ENCODE data around the gene RHOC. TPM values are rescaled to one million over a fixed set of nuclear protein-coding genes. Genes with fewer than 3 reads are reported as not detected.
A peak's percentile ranks its signal among the peaks of the same experiment; 100 is the strongest.

Gene RHOC
- total RNA-seq, 1 donor from 2014 or later, result 300 TPM

DNA sequence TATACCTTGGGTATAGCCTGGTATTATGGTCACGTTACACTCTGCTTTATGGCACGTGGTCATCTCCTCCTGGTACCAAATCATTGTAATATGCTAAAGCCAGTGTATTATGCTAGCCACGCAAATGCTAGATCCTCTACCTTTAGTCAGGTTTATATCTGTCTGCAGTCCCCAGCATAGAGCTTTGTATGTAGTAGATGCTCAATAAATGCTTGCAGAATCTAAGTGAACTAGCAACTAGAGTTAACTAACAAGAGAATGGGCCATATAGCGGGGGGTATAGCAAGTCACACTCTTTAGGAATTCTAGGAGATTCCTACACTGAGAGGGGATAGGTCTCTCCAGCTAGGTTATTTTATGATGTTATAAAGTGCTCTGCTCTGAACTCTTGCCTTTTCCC, 29.4 kb downstream of the RHOC start:
- Mint-ChIP-seq H3K4me1 (ENCODE audit: unreplicated experiment) (peaks cover 22% of the 10 kb centered on the region), H3K27ac (ENCODE audit: unreplicated experiment) (no peak overlapping the region), H3K27me3 (ENCODE audit: unreplicated experiment) (peaks cover 6% of the 10 kb centered on the region), H3K36me3 (ENCODE audit: low read depth, unreplicated experiment) (no peaks in the 10 kb centered on the region), H3K9me3 (ENCODE audit: unreplicated experiment) (no peaks in the 10 kb centered on the region), H3K4me3 (ENCODE audit: unreplicated experiment) (no peak overlapping the region)
- TF ChIP-seq, protein P1, sequence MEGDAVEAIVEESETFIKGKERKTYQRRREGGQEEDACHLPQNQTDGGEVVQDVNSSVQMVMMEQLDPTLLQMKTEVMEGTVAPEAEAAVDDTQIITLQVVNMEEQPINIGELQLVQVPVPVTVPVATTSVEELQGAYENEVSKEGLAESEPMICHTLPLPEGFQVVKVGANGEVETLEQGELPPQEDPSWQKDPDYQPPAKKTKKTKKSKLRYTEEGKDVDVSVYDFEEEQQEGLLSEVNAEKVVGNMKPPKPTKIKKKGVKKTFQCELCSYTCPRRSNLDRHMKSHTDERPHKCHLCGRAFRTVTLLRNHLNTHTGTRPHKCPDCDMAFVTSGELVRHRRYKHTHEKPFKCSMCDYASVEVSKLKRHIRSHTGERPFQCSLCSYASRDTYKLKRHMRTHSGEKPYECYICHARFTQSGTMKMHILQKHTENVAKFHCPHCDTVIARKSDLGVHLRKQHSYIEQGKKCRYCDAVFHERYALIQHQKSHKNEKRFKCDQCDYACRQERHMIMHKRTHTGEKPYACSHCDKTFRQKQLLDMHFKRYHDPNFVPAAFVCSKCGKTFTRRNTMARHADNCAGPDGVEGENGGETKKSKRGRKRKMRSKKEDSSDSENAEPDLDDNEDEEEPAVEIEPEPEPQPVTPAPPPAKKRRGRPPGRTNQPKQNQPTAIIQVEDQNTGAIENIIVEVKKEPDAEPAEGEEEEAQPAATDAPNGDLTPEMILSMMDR (IDR thresholded peaks at IDR 0.05; ENCODE audit: unreplicated experiment), result no peak
- no peak for DNase-seq (ENCODE audit: low spot score)

DNA sequence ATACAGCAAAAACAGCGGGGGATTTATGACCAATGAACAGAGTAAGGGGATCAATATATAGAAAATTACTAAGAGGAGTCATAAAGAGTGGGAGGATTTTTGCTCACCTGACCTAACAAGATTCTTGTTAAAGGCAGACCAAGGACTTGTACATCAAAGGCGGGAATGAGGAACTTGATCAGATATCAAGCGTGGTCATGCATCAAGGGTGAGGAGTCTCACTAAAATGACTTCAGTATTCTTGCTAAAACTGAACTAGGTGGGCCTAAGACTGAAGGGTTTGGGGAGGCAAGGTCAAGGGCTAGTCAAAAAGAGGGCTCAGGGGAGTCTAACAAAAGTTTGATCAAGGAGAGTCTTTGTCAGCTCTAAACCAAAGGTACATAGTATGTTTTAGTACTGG, 30.4 kb downstream of the RHOC start:
- H3K4me1 Mint-ChIP-seq (ENCODE audit: unreplicated experiment), result peaks cover 22% of the 10 kb centered on the region
- no peak overlapping the region for H3K27ac Mint-ChIP-seq (ENCODE audit: unreplicated experiment)
- H3K4me3 Mint-ChIP-seq (ENCODE audit: unreplicated experiment), result no peak overlapping the region

DNA sequence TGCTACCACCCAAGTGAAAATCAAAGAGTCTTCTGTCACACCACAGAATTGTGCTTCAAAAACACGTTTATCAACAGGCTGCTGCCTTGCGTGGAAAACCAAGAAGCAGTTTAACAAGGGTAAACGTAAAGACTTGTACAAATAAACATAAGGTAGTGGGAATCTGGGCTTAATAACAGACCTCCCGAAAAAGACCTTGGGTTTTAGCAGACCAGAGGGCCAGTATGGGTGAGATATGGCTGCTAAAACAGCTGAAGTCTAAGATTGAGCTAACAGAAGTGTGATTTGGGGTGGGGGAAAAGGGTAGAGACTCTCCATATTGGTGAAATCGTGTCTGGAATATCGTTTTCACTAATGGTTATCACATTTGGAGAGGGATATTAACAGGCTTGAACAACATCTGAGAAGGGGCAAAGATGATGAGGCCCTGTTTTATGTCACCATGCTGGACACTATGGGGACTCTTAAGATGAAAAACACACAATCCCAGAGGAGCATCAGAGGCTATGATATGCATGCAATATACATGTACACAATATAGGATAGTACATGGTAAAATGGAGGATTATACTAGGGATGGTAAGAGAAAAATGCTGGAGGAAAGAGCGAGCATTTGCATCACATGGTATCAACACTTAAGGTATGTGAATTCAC, 31.1 kb downstream of the RHOC start:
- no peak overlapping the region for H3K27ac Mint-ChIP-seq (ENCODE audit: unreplicated experiment)
- TF ChIP-seq, protein P1 (IDR thresholded peaks at IDR 0.05; ENCODE audit: unreplicated experiment), result no peak
- H3K4me3 Mint-ChIP-seq (ENCODE audit: unreplicated experiment), result peak overlapping the region; percentile 88
- peaks cover 3% of the 10 kb centered on the region for H3K36me3 Mint-ChIP-seq (ENCODE audit: low read depth, unreplicated experiment)
- H3K9me3 Mint-ChIP-seq (ENCODE audit: unreplicated experiment), result no peaks in the 10 kb centered on the region
- peaks cover 6% of the 10 kb centered on the region for H3K27me3 Mint-ChIP-seq (ENCODE audit: unreplicated experiment)
- peaks cover 22% of the 10 kb centered on the region for H3K4me1 Mint-ChIP-seq (ENCODE audit: unreplicated experiment)
- DNase-seq (ENCODE audit: low spot score), result no peak

More for the DNA sequence above, 30.4 kb downstream of the RHOC start:
- no peaks in the 10 kb centered on the region for H3K9me3 Mint-ChIP-seq (ENCODE audit: unreplicated experiment)
- DNase-seq (ENCODE audit: low spot score), result no peak
- TF ChIP-seq, protein P1 (IDR thresholded peaks at IDR 0.05; ENCODE audit: unreplicated experiment), result no peak
- peaks cover 6% of the 10 kb centered on the region for H3K27me3 Mint-ChIP-seq (ENCODE audit: unreplicated experiment)
- no peaks in the 10 kb centered on the region for H3K36me3 Mint-ChIP-seq (ENCODE audit: low read depth, unreplicated experiment)

DNA sequence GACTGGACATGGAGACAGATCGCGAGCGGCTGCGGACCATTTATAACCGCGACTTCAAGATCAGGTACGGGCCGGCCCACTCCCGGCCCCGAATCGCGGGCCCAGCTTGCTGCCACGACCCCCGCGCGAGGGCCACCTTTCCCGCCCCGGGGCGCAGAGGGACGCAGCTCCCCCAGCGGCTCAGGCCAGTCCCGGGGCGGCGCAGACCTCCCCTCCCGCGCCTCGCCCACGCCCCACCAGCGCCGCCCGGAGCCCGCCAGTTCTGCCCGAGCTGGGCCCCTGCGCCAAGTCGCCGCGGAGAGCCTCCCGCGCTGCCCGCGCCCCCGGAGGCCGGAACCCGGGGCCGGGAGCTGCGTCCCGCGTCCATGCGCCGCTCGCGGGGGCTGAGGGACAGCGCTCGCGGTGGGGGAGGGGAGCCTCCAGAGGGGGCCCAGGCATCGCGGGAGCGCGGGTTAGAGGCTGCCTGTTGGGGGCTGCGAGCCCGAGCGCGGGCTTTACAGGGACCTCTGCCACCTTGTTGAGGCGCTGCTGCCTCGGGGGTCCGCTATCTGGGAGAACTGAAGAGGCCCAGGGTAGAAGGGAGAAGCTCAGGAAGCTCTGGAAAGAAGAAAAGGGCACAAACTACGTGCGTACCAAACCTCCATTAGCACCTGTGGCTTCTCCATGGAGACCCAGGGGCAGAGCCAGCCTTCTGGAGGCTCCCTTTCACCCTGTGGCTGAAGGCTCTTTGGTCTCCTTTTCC, 31.8 kb downstream of the RHOC start:
- TF ChIP-seq, protein P1 (IDR thresholded peaks at IDR 0.05; ENCODE audit: unreplicated experiment), result peak; percentile 28
- peak; percentile 69 for DNase-seq (ENCODE audit: low spot score)
- H3K36me3 Mint-ChIP-seq (ENCODE audit: low read depth, unreplicated experiment), result peaks cover 3% of the 10 kb centered on the region
- peaks cover 22% of the 10 kb centered on the region for H3K4me1 Mint-ChIP-seq (ENCODE audit: unreplicated experiment)
- H3K4me3 Mint-ChIP-seq (ENCODE audit: unreplicated experiment), result peak overlapping the region; percentile 96
- peaks cover 6% of the 10 kb centered on the region for H3K27me3 Mint-ChIP-seq (ENCODE audit: unreplicated experiment)
- no peaks in the 10 kb centered on the region for H3K9me3 Mint-ChIP-seq (ENCODE audit: unreplicated experiment)
- peak overlapping the region; percentile 87 for H3K27ac Mint-ChIP-seq (ENCODE audit: unreplicated experiment)

DNA sequence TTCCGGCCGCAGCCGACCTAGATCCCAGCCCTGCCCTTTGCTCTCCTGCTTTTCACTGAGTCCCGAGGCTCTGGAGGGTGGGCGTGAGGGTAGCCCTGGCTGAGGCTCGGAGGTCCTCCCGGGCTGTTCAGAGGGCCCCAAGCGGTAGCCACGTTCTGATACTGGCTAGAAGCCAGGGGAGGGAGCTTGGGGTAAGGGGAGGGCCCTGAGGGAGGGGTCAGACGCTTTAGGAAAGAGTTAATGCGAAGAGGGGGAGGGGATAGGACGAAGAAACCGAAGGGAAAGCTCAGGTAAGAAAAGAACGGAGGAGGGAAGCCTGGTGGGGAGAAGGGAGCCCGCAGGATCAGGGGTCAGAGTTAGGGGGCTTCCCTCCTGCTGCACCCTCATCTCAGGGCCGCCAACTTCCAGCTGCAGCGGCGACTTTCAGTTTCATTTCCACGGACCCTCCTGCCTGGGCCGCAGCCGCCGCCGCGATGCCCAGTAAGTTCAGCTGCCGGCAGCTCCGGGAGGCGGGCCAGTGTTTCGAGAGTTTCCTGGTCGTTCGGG, 32.4 kb downstream of the RHOC start, which contains the start of gene MOV10:
TSS of gene MOV10 (plus strand) at position 220 of the 546 bp plus-strand sequence. CDS start at position 474, 254 bp downstream.
- peak within 1 kb of the TSS; percentile 96 for H3K4me3 Mint-ChIP-seq (ENCODE audit: unreplicated experiment)
- peaks cover 6% of the 10 kb centered on the region for H3K27me3 Mint-ChIP-seq (ENCODE audit: unreplicated experiment)
- peaks cover 7% of the 10 kb centered on the region for H3K36me3 Mint-ChIP-seq (ENCODE audit: low read depth, unreplicated experiment)
- TF ChIP-seq, protein P1 (IDR thresholded peaks at IDR 0.05; ENCODE audit: unreplicated experiment), result no peak
- peak within 1 kb of the TSS; percentile 87 for H3K27ac Mint-ChIP-seq (ENCODE audit: unreplicated experiment)
- H3K9me3 Mint-ChIP-seq (ENCODE audit: unreplicated experiment), result no peaks in the 10 kb centered on the region
- H3K4me1 Mint-ChIP-seq (ENCODE audit: unreplicated experiment), result peaks cover 22% of the 10 kb centered on the region
- peak; percentile 63 for DNase-seq (ENCODE audit: low spot score)

Data from endothelial cell (in vitro differentiated cells).